Measurements from ENCODE around the gene AUH. TPM values are rescaled to one million over a fixed set of nuclear protein-coding genes. Genes with fewer than 3 reads are reported as not detected.

The AUH gene
- total and polyA plus RNA-seq, 10 of the 15 experiments (the other 5 are each of a cell fraction or from before 2014, with no cell fraction given): 1.7 to 7.3 (median 4.6) TPM

- TF ChIP-seq PAX5 (IDR thresholded peaks at IDR 0.05; ENCODE audit: borderline replicate concordance, low read depth, low read length) (0 out of 2 replicates have a peak, but pooled peaks have one; percentile 11), RUNX3 (IDR thresholded peaks at IDR 0.05; ENCODE audit: low read length) (peak; percentile 38; the same call in 1 of the 2 replicates), TCF3 (IDR thresholded peaks at IDR 0.05; ENCODE audit: borderline replicate concordance, insufficient read depth, low read depth, low read length) (0 out of 2 replicates have a peak, but pooled peaks have one; percentile 22), RCOR1 (conservative IDR thresholded peaks at IDR 0.05; ENCODE audit: low read depth, low read length) (no peak), IKZF2 (IDR thresholded peaks at IDR 0.05) (peak in 1 of 2 experiments; percentile 51; a peak in 2 of 4 replicates), BMI1 (IDR thresholded peaks at IDR 0.05; ENCODE audit: borderline replicate concordance) (no peak), SREBF2 (IDR thresholded peaks at IDR 0.05; ENCODE audit: low read length) (no peak), DPF2 (IDR thresholded peaks at IDR 0.05) (no peak), MLLT1 (IDR thresholded peaks at IDR 0.05) (0 out of 2 replicates have a peak, but pooled peaks have one; percentile 12), CHD1 (IDR thresholded peaks at IDR 0.05; ENCODE audit: low read depth, low read length) (no peak), RAD21 (IDR thresholded peaks at IDR 0.05; ENCODE audit: insufficient read depth, low read depth, low read length) (no peak), CBX5 (IDR thresholded peaks at IDR 0.05; ENCODE audit: low read depth) (no peak), SIN3A (IDR thresholded peaks at IDR 0.05; ENCODE audit: low read depth, low read length) (no peak), EED (IDR thresholded peaks at IDR 0.05; ENCODE audit: low read depth) (peak; percentile 66), ZBTB4 (CRISPR knock-in tag; IDR thresholded peaks at IDR 0.05) (no peak), SRF (IDR thresholded peaks at IDR 0.05; ENCODE audit: low read depth in 2 of 2, low read length in 2 of 2) (no peak), CBX3 (IDR thresholded peaks at IDR 0.05; ENCODE audit: borderline replicate concordance, low read depth) (no peak), HDAC6 (IDR thresholded peaks at IDR 0.05; ENCODE audit: unreplicated experiment) (no peak), PBX3 (IDR thresholded peaks at IDR 0.05; ENCODE audit: insufficient replicate concordance, low read depth, low read length) (no peak), STAT1 (conservative IDR thresholded peaks at IDR 0.05) (no peak), FOS (IDR thresholded peaks at IDR 0.05; ENCODE audit: borderline replicate concordance, extremely low read depth, insufficient read length) (no peak), BCLAF1 (IDR thresholded peaks at IDR 0.05) (no peak)
Observed at GRCh38 chr9:91193658-91194391, 167.9 kb downstream of the AUH start (continued).
